K562 (cell line): Measurements from ENCODE around the gene STUB1. TPM values are rescaled to one million over a fixed set of nuclear protein-coding genes. Genes with fewer than 3 reads are reported as not detected.

Experiments
- BCOR ChIP-seq: fragments of 450-650 bp; IDR thresholded peaks from 2 replicates; pipeline ENCODE4 v1.6.1; 2016
- CREB5 ChIP-seq: fragments of 250-450 bp; sonication (Bioruptor Pico); IDR thresholded peaks from 2 replicates; pipeline ENCODE4 v1.5.0; 2020; ENCODE audit warnings: mild to moderate bottlenecking
- CTCF ChIP-seq, 3 experiments: IDR thresholded peaks in 2 of 3; conservative IDR thresholded peaks in 1 of 3; 2 replicates each; pipeline ENCODE4 v1.5.1; 2011 to 2012; ENCODE audit warnings: low read length in 3 of 3, mild to moderate bottlenecking in 3 of 3, control low read depth in 2 of 3, improper control_type of control experiment in 1 of 3, inconsistent platforms in 1 of 3, low read depth in 1 of 3, mixed read lengths in 1 of 3, moderate library complexity in 1 of 3; ENCODE audit not compliant: insufficient read depth in 2 of 3
- ELF1 ChIP-seq: fragments of 200-800 bp; sonication (Bioruptor generic); IDR thresholded peaks from 2 replicates; pipeline ENCODE4 v1.6.1; 2016; ENCODE audit warnings: missing genetic modification characterization, missing compliant biosample characterization
- FOXP1 ChIP-seq: sonication (generic); formaldehyde crosslinking; IDR thresholded peaks from 2 replicates; pipeline ENCODE4 v1.8.0; 2022; ENCODE audit warnings: mild to moderate bottlenecking, missing genetic modification reagents
- GABPB2 ChIP-seq: fragments of 250-450 bp; sonication (Bioruptor Pico); conservative IDR thresholded peaks from 2 replicates; pipeline ENCODE4 v1.5.1; 2021; ENCODE audit warnings: mild to moderate bottlenecking
- NONO ChIP-seq, 2 experiments: fragments of 200-400 bp in 1 of 2; fragments of 450-650 bp in 1 of 2; formaldehyde crosslinking in 1 of 2; IDR thresholded peaks; 2 replicates each; pipeline ENCODE4 v1.6.1; 2017; ENCODE audit warnings: low read depth in 2 of 2, mild to moderate bottlenecking in 2 of 2, moderate library complexity in 2 of 2, low read length in 1 of 2
- POLR2G ChIP-seq: fragments of 200-400 bp; formaldehyde crosslinking; IDR thresholded peaks from 2 replicates; pipeline ENCODE4 v1.6.1; 2017; ENCODE audit warnings: low read depth, mild to moderate bottlenecking, antibody characterized with exemption, low read length, moderate library complexity
- RBM34 ChIP-seq: fragments of 200-400 bp; formaldehyde crosslinking; IDR thresholded peaks from 2 replicates; pipeline ENCODE4 v1.6.1; 2018; ENCODE audit warnings: low read length, borderline replicate concordance; ENCODE audit not compliant: insufficient read depth
- SIX5 ChIP-seq, 2 experiments: IDR thresholded peaks; 2 replicates each; pipeline ENCODE4 v1.6.1; 2011; ENCODE audit warnings: low read length in 2 of 2, borderline replicate concordance in 1 of 2, low read depth in 1 of 2, mild to moderate bottlenecking in 1 of 2, moderate library complexity in 1 of 2; ENCODE audit not compliant: insufficient read depth in 1 of 2
- SMARCE1 ChIP-seq: fragments of 450-650 bp; IDR thresholded peaks from 2 replicates; pipeline ENCODE4 v1.7.1; 2016; ENCODE audit warnings: mild to moderate bottlenecking
- ZFP36 ChIP-seq: fragments of 150-350 bp; IDR thresholded peaks from 2 replicates; pipeline ENCODE4 v1.6.1; 2018; ENCODE audit warnings: low read length, low read depth; ENCODE audit not compliant: partially characterized antibody
- ZNF318 ChIP-seq, 2 experiments: fragments of 450-650 bp; IDR thresholded peaks; 2 replicates each; pipeline ENCODE4 v1.6.1; 2016; ENCODE audit warnings: mild to moderate bottlenecking in 2 of 2, borderline replicate concordance in 1 of 2, low read depth in 1 of 2, moderate library complexity in 1 of 2
- ZNF75A ChIP-seq: fragments of 450-650 bp; formaldehyde crosslinking; IDR thresholded peaks from 2 replicates; pipeline ENCODE4 v1.4.0; 2020; ENCODE audit warnings: mild to moderate bottlenecking
- polyA plus RNA-seq, 8 experiments: library from polyadenylated mRNA; depleted of rRNA in 4 of 8; stranded (reverse) in 5 of 8; unstranded in 3 of 8; fragments of >200 nt; fragmentation: Nextera tagmentation in 2 of 8; fragmentation: Illumina TruSeq in 1 of 8; extraction: Ambion mirVana in 2 of 8; extraction: Trizol in 1 of 8; gene quantifications; 2 replicates each; pipeline versions ENCODE4 v1.2.1 to v1.2.3, GENCODE V29; 2011 to 2014; ENCODE audit warnings: inconsistent platforms in 1 of 8, missing spikeins in 1 of 8
- total RNA-seq, 7 experiments: library from RNA; depleted of rRNA in 6 of 7; stranded (reverse); fragments of >200 nt in 6 of 7; fragmentation: Illumina TruSeq in 2 of 7; extraction: Trizol in 2 of 7; gene quantifications; 2 replicates each; pipeline versions ENCODE4 v1.2.1 to v1.2.3, GENCODE V29; 2011 to 2021; ENCODE audit warnings: low replicate concordance in 1 of 7

The STUB1 gene
- total and polyA plus RNA-seq, 9 of the 15 experiments (the other 6 are each of a cell fraction or from before 2014, with no cell fraction given): 10.6 to 251 (median 152) TPM

- TF ChIP-seq ZNF318 (IDR thresholded peaks at IDR 0.05; ENCODE audit: borderline replicate concordance in 1 of 2, low read depth in 1 of 2) (no peak), RBM34 (no peak), CREB5 (CRISPR knock-in tag) (no peak), NONO (IDR thresholded peaks at IDR 0.05; ENCODE audit: low read depth in 2 of 2, low read length in 1 of 2) (no peak), CTCF (IDR thresholded peaks at IDR 0.05 in 2 of 3, conservative IDR thresholded peaks at IDR 0.05 in 1 of 3; ENCODE audit: insufficient read depth in 2 of 3, low read depth in 1 of 3, low read length in 3 of 3) (peak in 2 of 3 experiments; percentile 17 to 38; a peak in 2 of 6 replicates), POLR2G (peak; percentile 87), BCOR (peak; percentile 98), GABPB2 (CRISPR knock-in tag) (no peak), ELF1 (tag) (no peak), SIX5 (IDR thresholded peaks at IDR 0.05; ENCODE audit: borderline replicate concordance in 1 of 2, insufficient read depth in 1 of 2, low read depth in 1 of 2, low read length in 2 of 2) (no peak), FOXP1 (CRISPR knock-in tag) (0 out of 2 replicates have a peak, but pooled peaks have one; percentile 13), ZFP36 (peak; percentile 100), SMARCE1 (peak; percentile 31; the same call in 1 of the 2 replicates), ZNF75A (CRISPR knock-in tag) (no peak)
Observed at GRCh38 chr16:674968-675883, 5.0 kb upstream of the STUB1 start, which contains the start of gene RHBDL1 (continued).
